Measurements from ENCODE around the gene ADNP.

- TF ChIP-seq RAD21 (IDR thresholded peaks at IDR 0.05; ENCODE audit: low read depth) = no peak; the same call in 1 of the 2 replicates
- peak; percentile 44; the same call in 1 of the 2 replicates for TF ChIP-seq FOXM1 (IDR thresholded peaks at IDR 0.05; ENCODE audit: borderline replicate concordance, low read depth)
- TF ChIP-seq CEBPB (IDR thresholded peaks at IDR 0.05) = no peak; the same call in 1 of the 2 replicates
These were observed at the start of gene ADNP for GRCh38 chr20:50931306-50932015.

All from Ishikawa (cell line).